Measurements from ENCODE around the gene MINDY4. TPM values are rescaled to one million over a fixed set of nuclear protein-coding genes. Genes with fewer than 3 reads are reported as not detected.
A peak's percentile ranks its signal among the peaks of the same experiment; 100 is the strongest.

Gene MINDY4
- polyA plus RNA-seq, 2 donors, result 1.3 to 1.4 TPM

DNA sequence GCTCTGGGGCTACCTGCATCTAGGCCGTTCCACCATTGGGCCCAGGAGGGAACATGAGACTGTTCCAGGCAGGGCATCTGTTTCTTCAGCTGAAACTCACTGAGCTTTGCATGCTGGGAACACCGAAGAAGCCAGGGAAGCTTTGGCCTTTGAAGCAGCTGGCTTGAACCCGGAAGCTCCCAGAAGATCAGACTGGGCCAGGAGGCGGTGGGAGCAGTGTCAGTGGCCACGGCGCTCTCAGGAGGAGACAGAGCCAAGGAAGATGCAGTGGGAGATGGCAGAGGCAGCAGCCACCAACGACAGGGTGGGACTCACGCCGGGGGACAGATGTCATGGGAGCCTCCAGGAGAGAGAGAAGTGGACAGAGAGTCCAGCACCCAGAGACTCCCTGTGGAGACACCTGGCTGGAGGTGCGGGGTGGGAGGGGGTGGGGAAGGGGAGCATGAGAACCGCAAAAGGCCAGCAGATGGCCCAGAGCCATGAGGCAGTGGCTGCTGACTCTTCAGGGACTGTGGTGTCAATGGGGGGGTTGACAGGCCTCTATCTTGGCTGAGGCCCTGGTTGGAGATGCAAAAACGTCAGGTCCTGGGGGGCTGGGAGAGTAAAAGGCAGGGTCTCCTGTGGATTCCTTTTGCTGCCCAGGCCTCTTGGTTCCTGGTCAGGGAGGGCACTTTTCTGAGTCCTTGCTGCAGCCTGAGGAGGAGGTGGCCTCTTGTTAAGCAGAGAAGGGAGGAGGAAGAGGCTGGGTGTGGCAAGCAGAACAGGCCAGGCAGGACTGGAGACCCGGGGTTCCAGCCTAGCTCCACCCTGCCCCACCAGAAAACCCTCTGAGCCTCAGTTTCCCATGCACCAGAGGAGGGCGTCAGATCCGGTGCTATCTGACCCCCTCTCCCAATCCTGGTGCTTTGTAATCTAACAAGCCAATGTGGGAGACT lies 134.1 kb downstream of the MINDY4 start:
- H3K27ac ChIP-seq (ENCODE audit: low read depth in 2 of 2, low read length in 1 of 2), result peak overlapping the region in 1 of 2 donors; percentile 59
- no peaks in the 10 kb centered on the region for H3K9me3 ChIP-seq (ENCODE audit: control insufficient read depth in 2 of 2, insufficient read depth in 1 of 2, low read depth in 1 of 2, low read length in 1 of 2)
- H3K4me1 ChIP-seq (ENCODE audit: control insufficient read depth in 2 of 2, insufficient read depth in 2 of 2, low read length in 1 of 2), result peaks cover 10 to 19% of the 10 kb centered on the region in 2 donors
- 69 to 81% methylated on average over 15 of the region's 15 CpGs for WGBS, 2 donors
- no peaks in the 10 kb centered on the region for H3K27me3 ChIP-seq (ENCODE audit: control insufficient read depth in 1 of 2, insufficient read depth in 2 of 2, low read length in 2 of 2)
- no peaks in the 10 kb centered on the region for H3K36me3 ChIP-seq (ENCODE audit: control insufficient read depth in 2 of 2, insufficient read depth in 2 of 2, low read length in 1 of 2)
- no peak overlapping the region for H3K4me3 ChIP-seq (ENCODE audit: low read depth in 1 of 2, low read length in 2 of 2)

DNA sequence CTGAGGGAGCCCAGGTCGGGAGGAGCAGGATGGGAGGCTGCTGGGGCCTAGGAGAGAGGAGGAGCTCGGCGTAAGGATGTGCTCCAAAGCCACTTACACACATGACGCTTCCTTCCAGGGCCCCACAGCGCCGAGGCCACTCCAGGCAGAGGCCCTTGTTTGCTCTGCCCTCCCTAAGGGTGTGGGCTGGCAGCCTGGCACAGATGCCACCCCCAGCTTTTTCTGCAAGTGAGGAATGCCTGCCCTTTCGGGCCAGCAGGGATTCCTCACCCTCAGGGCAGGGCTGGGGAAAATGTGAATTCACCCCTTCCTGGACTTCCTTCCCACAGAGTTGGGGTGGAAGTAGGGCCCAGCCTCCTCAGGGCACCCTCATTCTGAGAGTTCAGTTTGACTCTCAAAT lies 134.8 kb downstream of the MINDY4 start:
- WGBS, 2 donors, result 39 to 50% methylated on average over 7 of the region's 7 CpGs
- Histone ChIP-seq H3K27ac (ENCODE audit: low read depth in 2 of 2, low read length in 1 of 2) (peak overlapping the region in 1 of 2 donors; percentile 59), H3K4me1 (ENCODE audit: control insufficient read depth in 2 of 2, insufficient read depth in 2 of 2, low read length in 1 of 2) (peaks cover 10 to 19% of the 10 kb centered on the region in 2 donors), H3K36me3 (ENCODE audit: control insufficient read depth in 2 of 2, insufficient read depth in 2 of 2, low read length in 1 of 2) (no peaks in the 10 kb centered on the region), H3K9me3 (ENCODE audit: control insufficient read depth in 2 of 2, insufficient read depth in 1 of 2, low read depth in 1 of 2, low read length in 1 of 2) (no peaks in the 10 kb centered on the region), H3K27me3 (ENCODE audit: control insufficient read depth in 1 of 2, insufficient read depth in 2 of 2, low read length in 2 of 2) (no peaks in the 10 kb centered on the region), H3K4me3 (ENCODE audit: low read depth in 1 of 2, low read length in 2 of 2) (no peak overlapping the region)

GRCh38 chr7:30906515-30907240 lies 135.5 kb downstream of the MINDY4 start:
- no peak overlapping the region for H3K4me3 ChIP-seq (ENCODE audit: low read depth in 1 of 2, low read length in 2 of 2)
- 81 to 87% methylated on average over 11 of the region's 11 CpGs for WGBS, 2 donors

GRCh38 chr7:30907527-30908267 lies 136.5 kb downstream of the MINDY4 start:
- peak overlapping the region in 1 of 2 donors; percentile 16 for H3K27ac ChIP-seq (ENCODE audit: low read depth in 2 of 2, low read length in 1 of 2)

More at GRCh38 chr7:30906515-30907240, 135.5 kb downstream of the MINDY4 start:
- H3K9me3 ChIP-seq (ENCODE audit: control insufficient read depth in 2 of 2, insufficient read depth in 1 of 2, low read depth in 1 of 2, low read length in 1 of 2), result no peaks in the 10 kb centered on the region
- peak overlapping the region in 1 of 2 donors; percentile 50 for H3K27ac ChIP-seq (ENCODE audit: low read depth in 2 of 2, low read length in 1 of 2)
- H3K4me1 ChIP-seq (ENCODE audit: control insufficient read depth in 2 of 2, insufficient read depth in 2 of 2, low read length in 1 of 2), result peaks cover 10 to 19% of the 10 kb centered on the region in 2 donors
- H3K36me3 ChIP-seq (ENCODE audit: control insufficient read depth in 2 of 2, insufficient read depth in 2 of 2, low read length in 1 of 2), result no peaks in the 10 kb centered on the region
- H3K27me3 ChIP-seq (ENCODE audit: control insufficient read depth in 1 of 2, insufficient read depth in 2 of 2, low read length in 2 of 2), result no peaks in the 10 kb centered on the region

GRCh38 chr7:30908681-30909080 lies 137.5 kb downstream of the MINDY4 start:
- 87% methylated on average over 10 of the region's 10 CpGs for WGBS, 2 donors
- Histone ChIP-seq H3K9me3 (ENCODE audit: control insufficient read depth in 2 of 2, insufficient read depth in 1 of 2, low read depth in 1 of 2, low read length in 1 of 2) (no peaks in the 10 kb centered on the region), H3K4me1 (ENCODE audit: control insufficient read depth in 2 of 2, insufficient read depth in 2 of 2, low read length in 1 of 2) (peaks cover 10 to 20% of the 10 kb centered on the region in 2 donors), H3K27me3 (ENCODE audit: control insufficient read depth in 1 of 2, insufficient read depth in 2 of 2, low read length in 2 of 2) (no peaks in the 10 kb centered on the region), H3K27ac (ENCODE audit: low read depth in 2 of 2, low read length in 1 of 2) (no peak overlapping the region), H3K36me3 (ENCODE audit: control insufficient read depth in 2 of 2, insufficient read depth in 2 of 2, low read length in 1 of 2) (no peaks in the 10 kb centered on the region), H3K4me3 (ENCODE audit: low read depth in 1 of 2, low read length in 2 of 2) (no peak overlapping the region)

More at GRCh38 chr7:30907527-30908267, 136.5 kb downstream of the MINDY4 start:
- whole genome bisulfite sequencing, 2 donors, result 49 to 69% methylated on average over 14 of the region's 14 CpGs
- H3K4me1 ChIP-seq (ENCODE audit: control insufficient read depth in 2 of 2, insufficient read depth in 2 of 2, low read length in 1 of 2), result peaks cover 10 to 19% of the 10 kb centered on the region in 2 donors
- no peaks in the 10 kb centered on the region for H3K27me3 ChIP-seq (ENCODE audit: control insufficient read depth in 1 of 2, insufficient read depth in 2 of 2, low read length in 2 of 2)
- H3K36me3 ChIP-seq (ENCODE audit: control insufficient read depth in 2 of 2, insufficient read depth in 2 of 2, low read length in 1 of 2), result no peaks in the 10 kb centered on the region
- no peaks in the 10 kb centered on the region for H3K9me3 ChIP-seq (ENCODE audit: control insufficient read depth in 2 of 2, insufficient read depth in 1 of 2, low read depth in 1 of 2, low read length in 1 of 2)
- H3K4me3 ChIP-seq (ENCODE audit: low read depth in 1 of 2, low read length in 2 of 2), result no peak overlapping the region

GRCh38 chr7:30909431-30909830 lies 138.2 kb downstream of the MINDY4 start:
- 77 to 80% methylated on average over 6 of the region's 6 CpGs for WGBS, 2 donors
- Histone ChIP-seq H3K36me3 (ENCODE audit: control insufficient read depth in 2 of 2, insufficient read depth in 2 of 2, low read length in 1 of 2) (no peaks in the 10 kb centered on the region), H3K9me3 (ENCODE audit: control insufficient read depth in 2 of 2, insufficient read depth in 1 of 2, low read depth in 1 of 2, low read length in 1 of 2) (no peaks in the 10 kb centered on the region), H3K4me1 (ENCODE audit: control insufficient read depth in 2 of 2, insufficient read depth in 2 of 2, low read length in 1 of 2) (peaks cover 10 to 18% of the 10 kb centered on the region in 2 donors), H3K4me3 (ENCODE audit: low read depth in 1 of 2, low read length in 2 of 2) (no peak overlapping the region), H3K27me3 (ENCODE audit: control insufficient read depth in 1 of 2, insufficient read depth in 2 of 2, low read length in 2 of 2) (no peaks in the 10 kb centered on the region), H3K27ac (ENCODE audit: low read depth in 2 of 2, low read length in 1 of 2) (no peak overlapping the region)

GRCh38 chr7:30910411-30911073 lies 139.3 kb downstream of the MINDY4 start:
- H3K4me3 ChIP-seq (ENCODE audit: low read depth in 1 of 2, low read length in 2 of 2), result no peak overlapping the region
- H3K9me3 ChIP-seq (ENCODE audit: control insufficient read depth in 2 of 2, insufficient read depth in 1 of 2, low read depth in 1 of 2, low read length in 1 of 2), result no peaks in the 10 kb centered on the region
- H3K27me3 ChIP-seq (ENCODE audit: control insufficient read depth in 1 of 2, insufficient read depth in 2 of 2, low read length in 2 of 2), result no peaks in the 10 kb centered on the region
- 47 to 57% methylated on average over 8 to 11 of the region's 11 CpGs for WGBS, 2 donors
- H3K36me3 ChIP-seq (ENCODE audit: control insufficient read depth in 2 of 2, insufficient read depth in 2 of 2, low read length in 1 of 2), result no peaks in the 10 kb centered on the region
- peaks cover 4 to 10% of the 10 kb centered on the region in 2 donors for H3K4me1 ChIP-seq (ENCODE audit: control insufficient read depth in 2 of 2, insufficient read depth in 2 of 2, low read length in 1 of 2)
- peak overlapping the region; percentile 3 to 43 for H3K27ac ChIP-seq (ENCODE audit: low read depth in 2 of 2, low read length in 1 of 2)

DNA sequence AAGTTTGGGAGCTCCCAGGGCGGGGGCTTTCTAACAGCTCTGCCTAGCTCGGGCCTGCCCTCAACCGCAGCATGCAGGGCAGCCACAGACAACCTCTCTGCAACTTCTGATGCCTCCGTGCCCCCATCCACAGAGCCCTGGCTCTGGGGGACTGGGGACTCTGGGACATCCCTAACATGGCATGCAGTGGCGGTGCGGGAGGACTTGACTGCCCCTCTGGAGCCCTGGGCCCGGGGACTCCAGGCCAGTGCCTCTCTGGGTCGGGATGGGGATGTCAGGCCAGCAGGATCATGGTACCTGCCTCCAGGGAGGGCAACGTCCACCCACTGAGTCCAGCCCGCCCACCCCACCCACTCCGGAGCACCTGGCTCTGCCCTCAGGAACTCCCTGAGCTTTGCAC lies 139.9 kb downstream of the MINDY4 start:
- H3K4me1 ChIP-seq (ENCODE audit: control insufficient read depth in 2 of 2, insufficient read depth in 2 of 2, low read length in 1 of 2), result peaks cover 0 to 5% of the 10 kb centered on the region in 2 donors
- no peaks in the 10 kb centered on the region for H3K9me3 ChIP-seq (ENCODE audit: control insufficient read depth in 2 of 2, insufficient read depth in 1 of 2, low read depth in 1 of 2, low read length in 1 of 2)
- 65 to 74% methylated on average over 11 of the region's 11 CpGs for WGBS, 2 donors
- no peaks in the 10 kb centered on the region for H3K36me3 ChIP-seq (ENCODE audit: control insufficient read depth in 2 of 2, insufficient read depth in 2 of 2, low read length in 1 of 2)
- H3K4me3 ChIP-seq (ENCODE audit: low read depth in 1 of 2, low read length in 2 of 2), result no peak overlapping the region
- H3K27ac ChIP-seq (ENCODE audit: low read depth in 2 of 2, low read length in 1 of 2), result peak overlapping the region; percentile 3 to 43
- no peaks in the 10 kb centered on the region for H3K27me3 ChIP-seq (ENCODE audit: control insufficient read depth in 1 of 2, insufficient read depth in 2 of 2, low read length in 2 of 2)

All from esophagus (tissue), 2 donors.